GM18870 (cell line): ENCODE measurements around the gene SNRNP25.

Source experiments
- ATAC-seq: cut with Tn5 transposase; IDR thresholded peaks from one replicate; pipeline ENCODE4 v1.9.1; 2021; ENCODE audit warnings: moderate library complexity; ENCODE audit not compliant: unreplicated experiment

The SNRNP25 gene

DNA sequence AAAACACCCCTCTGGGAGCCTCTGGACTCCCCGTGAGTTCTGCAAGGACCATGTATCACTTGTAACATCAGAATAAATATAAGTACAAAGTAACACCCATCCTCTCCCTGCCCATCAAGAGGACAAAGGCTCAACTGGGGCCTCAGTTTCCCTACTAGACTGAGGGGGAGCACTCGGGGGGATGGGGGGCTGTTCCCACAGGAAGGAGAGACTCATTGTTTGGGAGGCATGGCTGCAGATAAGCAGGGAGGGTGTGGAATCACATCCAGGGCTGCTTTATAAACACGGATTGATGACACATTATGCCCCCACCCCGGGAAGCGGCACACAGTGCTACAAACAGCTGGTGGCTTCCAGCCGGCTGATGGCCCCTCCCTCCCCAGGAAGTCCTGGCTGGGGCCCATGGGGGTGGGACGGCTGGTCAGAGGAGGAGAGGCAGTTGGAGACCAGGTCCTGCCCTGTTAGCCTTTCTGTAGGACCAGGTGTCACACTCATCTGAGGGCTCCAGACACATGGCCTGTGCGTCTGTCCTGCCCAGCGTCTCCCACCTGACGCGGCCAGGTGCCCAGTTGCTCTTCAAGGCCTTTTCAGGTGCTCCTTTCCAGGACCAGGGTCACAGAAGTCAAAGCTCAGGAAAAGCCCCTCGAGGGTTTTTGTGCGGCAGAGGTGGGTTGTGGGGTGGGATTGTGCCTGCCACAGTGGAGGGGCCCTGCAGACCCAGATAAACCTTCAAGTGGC is 23.1 kb downstream of the SNRNP25 start:
- no peak for ATAC-seq

DNA sequence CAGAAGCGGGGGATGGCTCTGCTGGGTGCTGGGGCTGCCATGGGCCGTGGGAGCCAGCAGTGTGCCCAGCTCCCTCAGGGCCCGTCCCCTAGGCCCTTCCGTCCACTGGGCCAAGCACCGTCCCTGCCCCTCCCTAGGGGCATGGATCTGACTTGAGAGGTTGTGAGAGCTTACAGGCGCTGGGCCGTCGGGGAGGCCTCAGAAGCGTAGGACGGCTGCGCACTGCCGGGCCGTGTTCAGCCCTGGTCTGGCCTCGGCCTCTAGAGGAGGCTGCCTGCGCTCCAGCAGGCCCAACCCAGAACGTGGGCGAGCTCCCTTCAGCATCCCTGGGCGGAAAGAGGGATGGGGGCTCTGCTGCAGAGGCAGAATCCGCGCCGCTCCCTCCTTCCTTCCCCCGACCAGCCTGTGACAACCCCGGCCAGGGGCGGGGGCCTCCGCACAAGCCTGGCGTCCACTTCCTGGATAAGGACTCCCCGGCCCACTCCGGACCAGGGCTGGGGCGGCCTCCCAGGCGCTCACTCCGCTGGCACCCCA is 23.7 kb downstream of the SNRNP25 start:
- no peak for ATAC-seq

DNA sequence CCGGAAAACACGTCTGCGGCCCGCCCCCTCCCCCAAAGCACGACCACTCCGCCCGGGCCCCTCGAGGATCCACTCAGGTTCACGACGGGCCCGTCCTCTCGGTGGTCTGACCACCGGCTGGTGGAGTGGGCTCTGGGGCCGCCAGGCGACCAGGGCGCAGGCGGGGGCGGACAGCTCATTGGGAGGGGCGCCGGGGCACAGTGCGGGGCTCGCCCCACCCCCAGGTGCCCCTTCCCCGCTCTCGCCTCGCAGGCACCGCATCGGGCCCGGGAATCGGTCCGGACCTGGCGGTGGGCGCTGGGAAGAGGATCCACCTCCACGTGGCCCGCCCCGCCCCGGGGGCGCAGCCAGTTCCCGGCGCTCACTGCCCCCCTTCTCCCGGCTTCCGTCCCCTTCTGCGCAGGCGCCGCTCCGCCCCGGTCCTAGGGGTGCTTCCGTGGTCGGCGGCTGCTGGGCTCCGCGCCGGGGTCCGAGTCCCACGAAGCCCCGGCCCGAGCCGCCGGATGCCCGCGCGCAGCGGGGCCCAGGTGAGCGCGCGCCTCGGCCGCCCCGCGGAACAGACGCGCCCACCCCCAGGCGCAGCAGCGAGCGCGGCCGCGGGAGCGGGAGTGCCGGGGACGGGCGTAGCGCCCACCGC is 24.3 kb downstream of the SNRNP25 start, which contains the start of gene MPG:
TSS of gene MPG (plus strand) at position 419 of the 637 bp plus-strand sequence. CDS start at position 504, 85 bp downstream.
- no peak for ATAC-seq

DNA sequence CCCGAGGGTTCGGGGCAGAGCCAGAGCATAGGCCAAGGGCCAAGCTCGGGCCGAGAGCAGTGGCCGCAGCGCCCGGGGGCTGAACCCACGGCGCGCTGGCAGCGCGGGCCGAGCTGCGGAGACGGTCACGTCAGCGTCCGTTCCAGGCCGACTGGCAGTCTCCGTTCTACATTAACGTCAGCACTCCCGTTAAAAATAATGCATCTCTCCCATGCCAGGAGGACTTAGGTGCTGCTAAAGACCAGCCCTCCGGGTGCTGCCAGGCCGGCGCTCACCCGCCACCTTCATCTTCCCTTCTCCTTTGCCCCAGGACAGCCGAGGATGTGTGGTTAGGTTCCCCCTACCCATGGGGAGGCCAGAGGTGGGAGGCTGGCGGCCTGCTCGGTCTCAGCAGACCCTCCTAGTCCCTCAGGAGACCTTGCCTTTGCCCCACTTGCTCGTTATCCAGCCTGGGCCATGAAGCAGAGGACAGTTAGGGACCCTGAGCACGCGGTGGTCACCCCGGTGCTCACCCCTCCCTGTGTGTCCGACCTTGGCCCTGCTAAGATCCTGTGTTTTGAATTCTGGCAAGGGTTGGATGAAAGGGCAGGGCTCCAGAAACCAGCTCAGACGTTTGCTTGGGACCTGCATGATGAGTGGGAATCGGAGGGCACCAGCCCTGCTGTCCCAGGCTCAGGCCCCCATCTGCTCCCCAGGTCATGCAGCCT is 25.0 kb downstream of the SNRNP25 start:
- ATAC-seq, result no peak

DNA sequence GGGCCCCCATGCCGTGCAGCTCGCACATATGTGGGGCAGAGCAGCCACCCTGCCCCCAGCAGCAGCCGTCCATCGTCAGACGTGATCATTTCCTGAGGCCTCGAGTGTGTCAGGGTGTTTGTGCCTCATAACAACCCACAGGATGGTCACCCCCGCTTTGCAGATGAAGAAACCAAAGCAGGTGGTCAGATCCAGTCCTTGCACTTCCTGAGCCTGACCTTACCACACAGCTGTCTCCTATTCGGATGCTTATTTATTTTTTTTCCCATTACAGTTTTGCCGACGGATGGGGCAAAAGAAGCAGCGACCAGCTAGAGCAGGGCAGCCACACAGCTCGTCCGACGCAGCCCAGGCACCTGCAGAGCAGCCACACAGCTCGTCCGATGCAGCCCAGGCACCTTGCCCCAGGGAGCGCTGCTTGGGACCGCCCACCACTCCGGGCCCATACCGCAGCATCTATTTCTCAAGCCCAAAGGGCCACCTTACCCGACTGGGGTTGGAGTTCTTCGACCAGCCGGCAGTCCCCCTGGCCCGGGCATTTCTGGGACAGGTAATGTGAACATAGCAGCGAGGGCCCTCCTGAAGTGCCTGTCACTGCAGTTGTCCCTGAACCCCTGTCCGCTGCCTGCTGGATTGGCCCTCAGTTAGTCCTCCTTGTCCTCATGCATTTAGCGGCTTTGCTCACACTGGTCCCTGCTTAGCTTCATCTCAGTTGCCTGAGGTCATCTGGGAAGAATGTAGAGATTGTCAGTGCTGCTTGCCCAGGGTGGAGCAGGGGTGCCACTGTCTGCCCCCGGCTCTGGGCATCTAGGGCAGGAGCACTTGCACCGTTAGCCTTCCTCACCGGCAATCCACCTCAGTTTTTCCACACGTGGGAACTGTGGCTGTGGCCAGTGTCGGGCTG is 25.8 kb downstream of the SNRNP25 start:
- no peak for ATAC-seq

DNA sequence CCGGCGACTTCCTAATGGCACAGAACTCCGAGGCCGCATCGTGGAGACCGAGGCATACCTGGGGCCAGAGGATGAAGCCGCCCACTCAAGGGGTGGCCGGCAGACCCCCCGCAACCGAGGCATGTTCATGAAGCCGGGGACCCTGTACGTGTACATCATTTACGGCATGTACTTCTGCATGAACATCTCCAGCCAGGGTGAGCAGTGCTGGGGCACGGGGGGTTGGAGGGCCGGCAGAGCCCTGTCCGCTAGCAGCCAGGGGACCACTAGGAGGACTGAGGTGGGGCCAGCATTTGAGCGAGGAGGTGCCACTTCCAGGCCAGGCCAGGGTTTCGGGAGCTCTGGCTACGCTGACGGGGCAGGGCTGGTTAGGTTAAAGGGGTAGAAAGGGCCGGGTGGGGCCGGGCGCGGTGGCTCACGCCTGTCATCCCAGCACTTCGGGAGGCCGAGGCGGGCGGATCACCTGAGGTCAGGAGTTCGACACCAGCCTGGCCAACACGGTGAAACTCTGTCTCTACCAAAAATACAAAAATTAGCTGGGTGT is 29.5 kb downstream of the SNRNP25 start:
- ATAC-seq, result no peak

DNA sequence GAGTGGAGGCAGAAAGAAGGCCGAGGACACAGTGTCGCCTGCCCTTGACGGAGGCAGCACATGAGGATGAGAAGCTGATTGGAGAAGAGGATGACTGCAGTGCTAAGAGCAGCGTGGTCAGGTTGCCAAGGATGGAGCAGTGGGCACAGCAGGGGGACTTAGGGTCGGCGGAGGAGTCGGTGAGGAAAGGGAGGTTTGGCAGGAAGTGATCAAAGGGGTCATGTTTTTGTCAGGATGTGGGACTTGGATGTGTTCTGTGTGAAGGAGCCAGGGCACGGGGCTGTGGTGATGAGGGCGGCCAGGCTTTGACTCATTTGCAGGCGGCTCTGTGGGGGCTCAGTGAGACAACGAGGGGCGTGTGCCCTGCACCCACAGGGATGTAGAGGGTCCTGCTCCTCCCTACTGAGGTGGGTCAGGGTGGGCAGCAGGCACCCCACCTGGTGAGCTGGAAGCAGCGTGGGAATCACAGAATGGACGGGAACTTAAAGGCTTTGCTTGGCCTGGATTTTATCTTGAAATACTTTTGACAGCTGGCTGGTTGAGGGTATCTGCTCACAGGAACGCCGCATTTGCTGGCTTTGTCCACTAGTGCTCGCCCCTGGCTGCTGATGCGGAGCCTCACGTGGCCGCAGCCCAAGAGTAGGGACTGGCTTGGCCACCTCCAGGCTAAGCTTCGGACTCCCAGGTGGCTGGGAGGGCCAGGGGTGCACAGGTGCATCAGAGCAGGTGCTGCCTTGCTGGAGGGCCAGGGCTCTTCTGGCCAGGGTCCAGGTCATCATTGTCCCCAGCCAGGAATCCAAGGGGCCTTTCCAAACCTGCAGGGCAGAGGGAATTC is 30.4 kb downstream of the SNRNP25 start:
- no peak for ATAC-seq

DNA sequence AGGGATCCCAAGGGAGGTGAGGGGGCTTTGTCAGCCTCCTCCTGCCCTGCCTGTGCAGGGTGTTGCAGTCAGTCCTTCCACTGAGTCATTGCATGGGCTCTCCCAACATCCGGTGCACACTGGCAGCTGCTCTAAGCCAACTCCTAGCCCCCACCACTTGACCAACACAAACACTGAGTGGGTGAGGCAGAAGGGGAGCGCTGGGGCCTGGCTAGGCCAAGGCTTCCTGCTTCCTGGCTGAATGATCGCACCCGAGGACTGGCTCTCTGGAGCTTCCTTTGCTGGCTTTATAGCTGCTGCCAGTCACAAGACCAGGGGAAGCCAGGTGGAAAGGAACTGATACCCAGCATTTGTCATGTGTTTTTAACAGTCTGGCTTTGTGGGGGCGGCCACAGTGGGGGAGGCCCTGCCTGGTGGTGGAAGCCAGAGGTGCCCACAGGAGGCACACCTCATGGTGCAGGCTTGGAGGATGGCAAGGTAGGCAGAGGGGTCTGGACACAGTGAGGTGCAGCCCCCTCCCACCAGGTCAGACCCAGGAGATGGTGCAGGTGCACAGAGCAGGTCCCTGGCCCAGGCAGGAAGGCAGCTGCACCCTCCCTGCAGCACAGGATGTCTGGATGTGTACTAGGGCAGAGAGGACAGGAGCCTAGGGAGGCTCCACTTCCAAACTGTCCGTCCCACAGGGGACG is 31.2 kb downstream of the SNRNP25 start:
- ATAC-seq, result no peak

DNA sequence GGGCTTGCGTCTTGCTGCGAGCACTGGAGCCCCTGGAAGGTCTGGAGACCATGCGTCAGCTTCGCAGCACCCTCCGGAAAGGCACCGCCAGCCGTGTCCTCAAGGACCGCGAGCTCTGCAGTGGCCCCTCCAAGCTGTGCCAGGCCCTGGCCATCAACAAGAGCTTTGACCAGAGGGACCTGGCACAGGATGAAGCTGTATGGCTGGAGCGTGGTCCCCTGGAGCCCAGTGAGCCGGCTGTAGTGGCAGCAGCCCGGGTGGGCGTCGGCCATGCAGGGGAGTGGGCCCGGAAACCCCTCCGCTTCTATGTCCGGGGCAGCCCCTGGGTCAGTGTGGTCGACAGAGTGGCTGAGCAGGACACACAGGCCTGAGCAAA is 31.8 kb downstream of the SNRNP25 start:
- no peak for ATAC-seq

DNA sequence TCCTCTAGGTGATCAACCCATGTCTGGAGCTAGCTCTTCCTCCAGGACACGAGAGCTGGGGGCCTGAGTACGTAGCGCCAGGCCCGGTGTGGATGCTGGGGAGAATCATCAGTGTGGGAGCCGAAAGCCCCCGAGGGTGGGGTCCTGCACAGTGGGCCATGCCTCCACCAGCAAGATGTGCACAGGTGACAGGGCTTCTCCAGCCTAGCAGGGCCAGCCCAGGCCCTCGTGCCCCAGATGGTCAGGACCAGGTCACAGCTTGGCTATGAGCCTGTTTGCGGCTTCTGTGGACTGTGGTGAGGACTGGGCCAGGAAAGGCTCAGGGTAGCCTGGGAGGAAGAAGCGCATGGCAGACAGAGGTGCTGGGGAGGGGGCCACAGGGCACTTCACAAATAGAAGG is 32.2 kb downstream of the SNRNP25 start:
- ATAC-seq, result no peak

DNA sequence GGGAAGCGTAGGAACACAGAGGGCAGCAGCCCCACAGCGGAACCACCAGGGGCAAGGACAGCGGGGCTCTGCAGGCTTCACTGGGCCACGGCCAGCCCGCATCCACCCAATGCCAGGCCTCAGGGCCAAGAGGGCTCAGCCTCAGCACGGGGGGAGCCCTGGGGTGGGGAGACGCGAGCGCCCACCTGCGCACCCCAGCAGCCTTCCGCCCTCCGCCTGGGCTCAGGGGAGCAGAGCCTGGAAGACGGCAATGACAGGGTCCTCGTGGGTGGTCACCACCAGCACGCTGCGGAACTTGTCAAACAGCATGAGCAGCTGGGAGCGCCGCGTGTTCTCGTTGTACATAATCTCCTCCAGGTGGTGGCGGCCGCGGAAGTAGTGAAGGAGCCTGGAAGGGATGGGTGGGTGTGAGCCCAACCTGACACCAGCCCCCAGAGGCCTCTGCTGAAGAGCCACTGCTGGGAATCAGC is 32.9 kb downstream of the SNRNP25 start:
- ATAC-seq, result no peak

DNA sequence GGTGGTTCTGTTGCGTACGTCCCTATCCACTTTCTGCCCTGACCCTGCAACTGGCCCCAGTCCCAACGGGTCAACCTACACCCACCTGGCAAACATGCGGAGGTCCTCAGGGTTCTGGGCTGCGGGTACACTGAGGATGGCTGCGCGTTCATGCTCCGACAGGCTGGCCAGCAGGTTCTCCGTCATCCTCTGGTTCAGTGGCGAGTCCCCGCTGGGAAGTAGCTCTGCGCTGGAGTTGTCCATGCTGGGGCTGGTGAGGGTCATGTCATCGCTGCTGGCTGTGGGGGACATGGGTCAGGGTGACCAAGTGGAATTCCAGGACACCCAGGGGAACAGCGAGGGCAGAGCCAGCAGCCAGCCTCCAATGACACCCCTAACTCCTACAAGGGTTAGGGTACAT is 35.0 kb downstream of the SNRNP25 start:
- no peak for ATAC-seq

DNA sequence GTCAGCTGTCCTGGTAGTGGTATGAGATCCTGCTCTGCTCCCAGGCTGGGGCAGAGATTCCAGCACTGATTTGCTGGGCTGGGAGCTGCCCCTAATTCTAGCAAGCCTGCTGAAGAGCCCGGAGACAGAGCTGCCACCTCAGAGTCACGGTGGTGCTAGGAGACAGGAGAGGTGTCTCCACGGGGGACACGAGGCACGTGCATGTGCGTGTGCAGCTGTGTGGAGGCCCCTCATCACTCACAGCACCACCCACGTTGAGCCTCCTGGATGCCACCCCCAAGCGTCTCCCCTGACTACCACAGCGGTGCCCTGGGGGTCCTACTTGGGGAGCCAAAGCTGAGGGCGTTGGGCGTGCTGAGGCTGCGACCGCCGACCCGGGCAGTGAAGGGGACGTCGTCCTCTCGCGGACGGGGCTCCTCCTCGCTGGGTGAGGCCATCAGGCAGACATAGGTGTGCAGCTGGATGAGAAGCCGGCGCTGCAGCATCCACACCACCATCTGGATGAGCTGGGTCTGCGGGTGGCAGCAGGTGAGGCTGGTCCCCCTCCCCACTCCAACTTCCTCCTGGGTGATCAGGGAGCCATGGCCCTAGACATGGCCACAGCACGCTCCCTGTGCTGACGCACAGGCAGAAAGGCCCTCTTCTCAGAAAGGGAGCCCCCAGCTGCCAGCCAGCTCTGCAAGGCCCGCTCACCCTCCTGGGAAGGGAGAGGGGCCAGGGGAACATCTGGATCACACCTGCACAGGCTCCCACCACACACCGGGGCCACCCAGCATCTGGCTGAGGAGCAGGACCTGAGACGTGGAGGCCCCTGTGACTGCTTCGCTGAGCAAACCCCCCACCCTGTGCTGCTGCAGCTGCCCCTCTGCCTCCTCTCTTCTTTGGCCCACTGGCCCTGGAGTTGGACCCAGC is 36.0 kb downstream of the SNRNP25 start:
- no peak for ATAC-seq

DNA sequence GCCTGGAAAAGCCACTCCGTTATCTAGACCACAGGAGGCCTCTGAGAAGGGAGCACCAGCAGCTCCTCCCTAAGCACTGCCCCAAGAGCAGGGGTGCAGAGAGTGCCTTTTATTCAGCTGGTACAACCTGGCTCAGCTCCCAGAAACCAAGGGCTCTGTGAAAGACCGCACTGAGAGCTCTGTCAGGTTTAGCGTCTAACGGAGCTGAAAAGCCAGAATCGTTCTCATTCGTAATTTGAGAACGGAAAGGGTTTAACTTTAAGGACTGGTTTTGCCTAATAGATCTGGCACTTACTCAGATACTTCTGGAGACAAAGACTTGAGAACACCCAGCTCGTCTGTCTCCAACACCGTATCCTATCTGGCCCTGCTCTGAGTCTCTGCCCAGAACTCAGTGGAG is 37.9 kb downstream of the SNRNP25 start:
- no peak for ATAC-seq

DNA sequence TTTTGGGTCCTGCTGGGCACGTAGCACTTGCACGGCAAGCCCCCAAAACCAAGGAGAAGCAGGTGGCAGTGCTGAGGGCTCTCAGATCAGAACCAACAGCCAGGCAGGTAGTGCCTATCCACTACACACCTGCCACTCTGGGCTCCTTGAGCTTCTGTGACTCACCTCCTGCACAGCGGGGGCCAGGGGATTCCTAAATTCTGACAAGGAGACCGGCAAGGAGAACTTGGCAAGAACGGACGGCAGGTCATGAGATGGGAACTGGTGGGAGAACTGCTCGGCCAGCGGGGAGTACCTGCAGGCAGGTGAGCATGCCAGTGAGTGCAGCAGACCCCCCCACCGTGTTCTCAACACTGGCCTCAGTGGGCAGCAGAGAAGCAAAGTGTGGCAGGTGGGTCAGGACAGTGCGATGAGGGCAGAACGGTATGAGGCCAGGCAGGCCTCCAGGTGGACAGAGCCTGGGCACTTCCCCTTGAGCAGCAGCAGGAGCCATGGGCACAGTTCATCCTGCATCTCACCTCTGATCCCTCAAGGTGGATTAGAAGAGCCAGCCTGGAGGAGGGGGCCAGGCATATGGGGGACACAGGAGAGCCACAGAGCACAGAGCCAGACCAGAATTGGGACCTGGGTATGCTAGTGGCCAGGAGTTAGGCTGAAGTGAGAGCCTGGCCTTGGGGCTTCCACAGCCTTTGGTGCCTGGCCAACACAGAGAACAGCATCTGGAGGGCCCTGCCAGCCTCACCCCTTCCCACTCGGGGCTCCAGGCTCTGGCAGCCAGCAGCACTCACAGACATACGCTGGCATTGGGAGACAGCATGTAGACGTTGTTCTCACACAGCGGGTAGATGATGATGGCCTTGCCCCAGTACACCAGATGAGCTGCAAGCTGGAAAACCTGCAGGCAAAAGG is 39.1 kb downstream of the SNRNP25 start:
- no peak for ATAC-seq

DNA sequence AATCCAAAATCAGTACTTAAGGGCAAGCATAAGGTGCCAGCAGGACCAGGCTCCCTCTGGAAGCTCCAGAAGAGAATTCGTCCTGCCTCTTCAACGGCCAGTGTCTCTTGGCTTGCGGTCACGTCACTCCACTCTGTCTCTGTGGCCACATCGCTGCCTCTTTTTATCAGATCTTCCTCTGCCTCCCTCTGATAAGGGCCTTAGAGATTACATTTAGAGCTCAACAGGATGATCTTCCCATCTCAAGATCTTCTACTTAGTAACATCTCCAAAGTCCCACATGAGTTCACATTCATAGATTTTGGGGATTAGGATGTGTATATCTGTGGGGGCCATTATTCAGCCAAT is 41.3 kb downstream of the SNRNP25 start:
- no peak for ATAC-seq

DNA sequence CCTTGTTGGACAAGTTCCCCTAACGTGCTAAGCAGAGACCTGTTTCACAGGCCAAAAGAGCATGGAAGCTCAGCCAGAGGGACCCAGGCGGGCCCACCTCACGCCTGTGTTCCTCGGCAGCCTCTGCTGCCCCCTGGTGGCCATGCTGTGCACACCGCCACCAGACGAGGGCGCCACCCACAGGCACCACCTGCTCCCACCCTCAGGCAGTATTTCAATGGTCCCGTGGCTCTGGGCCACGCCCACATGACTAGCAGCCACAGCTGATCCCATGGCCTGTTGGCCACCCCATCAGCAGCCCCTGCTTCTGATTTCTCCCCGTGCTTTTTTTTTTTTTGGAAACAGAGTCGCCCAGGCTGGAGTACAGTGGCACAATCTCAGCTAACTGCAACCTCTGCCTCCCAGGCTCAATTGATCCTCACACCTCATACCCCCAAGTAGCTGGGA is 43.3 kb downstream of the SNRNP25 start:
- ATAC-seq, result no peak
